Uterus (tissue), 2 donors: ENCODE data around the gene CCDC152.

Experiments used
- POLR2A ChIP-seq, 2 donors: fragments of 450-650 bp; IDR thresholded peaks; one replicate each; pipeline ENCODE4 v1.6.1; 2016; ENCODE audit warnings: antibody characterized with exemption in 2 of 2, mild to moderate bottlenecking in 1 of 2, moderate library complexity in 1 of 2
- TF ChIP-seq, protein P1 (sequence below), 4 experiments: fragments of 200-600 bp in 2 of 4; fragments of 450-650 bp in 2 of 4; sonication (generic) in 2 of 4; IDR thresholded peaks; one replicate each; pipeline ENCODE4 v1.5.1; 2016 to 2019; ENCODE audit warnings: antibody characterized with exemption in 4 of 4, mild to moderate bottlenecking in 2 of 4, moderate library complexity in 1 of 4

DNA sequence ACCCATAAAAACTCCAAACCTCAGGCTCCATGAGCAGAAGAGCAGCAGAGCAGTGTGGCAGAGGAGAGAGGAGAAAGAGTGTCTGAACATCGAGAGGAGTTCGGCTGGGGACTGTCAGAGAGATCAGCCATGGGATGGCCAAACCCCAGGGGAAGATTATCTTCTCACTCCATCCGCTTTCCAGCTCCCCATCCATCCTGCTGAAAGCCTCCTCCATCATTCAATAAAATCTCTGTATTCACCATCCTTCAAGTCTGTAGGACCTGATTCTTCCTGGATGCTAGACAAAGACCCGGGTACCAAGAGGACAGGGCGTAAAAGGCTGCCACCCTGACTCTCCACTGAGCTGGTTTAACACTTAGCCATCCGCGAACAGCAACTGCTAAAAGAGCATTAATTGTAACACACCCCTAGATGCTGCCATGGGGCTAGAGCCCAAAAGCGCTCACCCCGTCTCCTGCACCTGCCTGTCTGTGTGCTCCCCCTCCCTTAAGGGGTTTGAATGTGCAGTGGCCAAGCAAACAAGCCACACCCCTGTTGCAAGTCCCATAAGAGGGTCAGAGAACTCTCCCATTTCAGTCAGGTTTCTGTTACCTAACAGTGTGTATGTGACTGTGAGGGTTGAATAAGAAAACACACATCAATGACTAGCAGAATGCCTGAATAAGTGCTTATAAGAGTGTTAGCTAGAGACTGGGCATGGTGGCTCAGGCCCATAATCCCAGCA lies 69.0 kb downstream of the CCDC152 start:
- TF ChIP-seq, protein P1, sequence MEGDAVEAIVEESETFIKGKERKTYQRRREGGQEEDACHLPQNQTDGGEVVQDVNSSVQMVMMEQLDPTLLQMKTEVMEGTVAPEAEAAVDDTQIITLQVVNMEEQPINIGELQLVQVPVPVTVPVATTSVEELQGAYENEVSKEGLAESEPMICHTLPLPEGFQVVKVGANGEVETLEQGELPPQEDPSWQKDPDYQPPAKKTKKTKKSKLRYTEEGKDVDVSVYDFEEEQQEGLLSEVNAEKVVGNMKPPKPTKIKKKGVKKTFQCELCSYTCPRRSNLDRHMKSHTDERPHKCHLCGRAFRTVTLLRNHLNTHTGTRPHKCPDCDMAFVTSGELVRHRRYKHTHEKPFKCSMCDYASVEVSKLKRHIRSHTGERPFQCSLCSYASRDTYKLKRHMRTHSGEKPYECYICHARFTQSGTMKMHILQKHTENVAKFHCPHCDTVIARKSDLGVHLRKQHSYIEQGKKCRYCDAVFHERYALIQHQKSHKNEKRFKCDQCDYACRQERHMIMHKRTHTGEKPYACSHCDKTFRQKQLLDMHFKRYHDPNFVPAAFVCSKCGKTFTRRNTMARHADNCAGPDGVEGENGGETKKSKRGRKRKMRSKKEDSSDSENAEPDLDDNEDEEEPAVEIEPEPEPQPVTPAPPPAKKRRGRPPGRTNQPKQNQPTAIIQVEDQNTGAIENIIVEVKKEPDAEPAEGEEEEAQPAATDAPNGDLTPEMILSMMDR (IDR thresholded peaks at IDR 0.05) = no peak
- no peak for TF ChIP-seq POLR2A (IDR thresholded peaks at IDR 0.05)
